ENCODE measurements around the gene PDLIM3. TPM values are rescaled to one million over a fixed set of nuclear protein-coding genes. Genes with fewer than 3 reads are reported as not detected.

The PDLIM3 gene
- total RNA-seq, 1 donor from 2014 or later = 18.4 TPM

GRCh38 chr4:185567381-185568376 is 32.4 kb upstream of the PDLIM3 start:
- Histone ChIP-seq H3K27ac (peak overlapping the region; percentile 84), H3K36me3 (no peaks in the 10 kb centered on the region), H3K4me3 (no peak overlapping the region), H3K9me3 (no peaks in the 10 kb centered on the region), H3K4me1 (peaks cover 20% of the 10 kb centered on the region), H3K27me3 (ENCODE audit: low read depth) (no peaks in the 10 kb centered on the region)
- DNase-seq = no peak
- TF ChIP-seq, protein P1, sequence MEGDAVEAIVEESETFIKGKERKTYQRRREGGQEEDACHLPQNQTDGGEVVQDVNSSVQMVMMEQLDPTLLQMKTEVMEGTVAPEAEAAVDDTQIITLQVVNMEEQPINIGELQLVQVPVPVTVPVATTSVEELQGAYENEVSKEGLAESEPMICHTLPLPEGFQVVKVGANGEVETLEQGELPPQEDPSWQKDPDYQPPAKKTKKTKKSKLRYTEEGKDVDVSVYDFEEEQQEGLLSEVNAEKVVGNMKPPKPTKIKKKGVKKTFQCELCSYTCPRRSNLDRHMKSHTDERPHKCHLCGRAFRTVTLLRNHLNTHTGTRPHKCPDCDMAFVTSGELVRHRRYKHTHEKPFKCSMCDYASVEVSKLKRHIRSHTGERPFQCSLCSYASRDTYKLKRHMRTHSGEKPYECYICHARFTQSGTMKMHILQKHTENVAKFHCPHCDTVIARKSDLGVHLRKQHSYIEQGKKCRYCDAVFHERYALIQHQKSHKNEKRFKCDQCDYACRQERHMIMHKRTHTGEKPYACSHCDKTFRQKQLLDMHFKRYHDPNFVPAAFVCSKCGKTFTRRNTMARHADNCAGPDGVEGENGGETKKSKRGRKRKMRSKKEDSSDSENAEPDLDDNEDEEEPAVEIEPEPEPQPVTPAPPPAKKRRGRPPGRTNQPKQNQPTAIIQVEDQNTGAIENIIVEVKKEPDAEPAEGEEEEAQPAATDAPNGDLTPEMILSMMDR (IDR thresholded peaks at IDR 0.05) = no peak
- ATAC-seq = peak; percentile 73 to 81
- intact Hi-C loops (cut with DNase I) = no loop called here

DNA sequence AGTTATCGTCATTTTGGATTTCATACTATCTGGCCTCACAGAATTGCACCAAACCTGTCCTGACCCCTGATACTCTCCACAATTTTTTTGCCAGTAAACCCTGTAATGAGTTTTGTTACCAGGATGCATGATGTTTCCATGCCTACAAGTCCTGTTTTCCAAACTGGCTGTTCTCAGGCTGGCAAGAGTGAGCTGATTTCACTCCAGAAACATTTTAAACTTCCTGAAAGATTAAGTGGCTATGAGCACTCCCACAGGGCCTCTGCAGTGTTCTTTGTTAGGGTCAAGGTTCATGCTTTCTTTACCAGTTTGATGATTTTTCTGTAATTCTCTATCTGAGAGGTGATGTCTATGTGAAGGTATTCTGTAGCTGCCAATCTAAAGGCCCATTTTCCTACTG is 31.7 kb upstream of the PDLIM3 start:
- TF ChIP-seq, protein P1 (IDR thresholded peaks at IDR 0.05) = no peak
- Histone ChIP-seq H3K4me3 (no peak overlapping the region), H3K9me3 (no peaks in the 10 kb centered on the region), H3K4me1 (peaks cover 20% of the 10 kb centered on the region), H3K27ac (peak overlapping the region; percentile 84), H3K27me3 (ENCODE audit: low read depth) (no peaks in the 10 kb centered on the region), H3K36me3 (no peaks in the 10 kb centered on the region)
- intact Hi-C loops (cut with DNase I) = no loop called here
- DNase-seq (no peak), ATAC-seq (peak; percentile 88 to 93)

- intact Hi-C loops (cut with DNase I) = no loop called here
- H3K4me3 ChIP-seq = no peak overlapping the region
- H3K27me3 ChIP-seq (ENCODE audit: low read depth) = no peaks in the 10 kb centered on the region
- H3K9me3 ChIP-seq = no peaks in the 10 kb centered on the region
- peak overlapping the region; percentile 84 for H3K27ac ChIP-seq
- TF ChIP-seq, protein P1 (IDR thresholded peaks at IDR 0.05) = no peak
- no peaks in the 10 kb centered on the region for H3K36me3 ChIP-seq
- ATAC-seq = peak in 1 of 2 donors; percentile 13
- peaks cover 20% of the 10 kb centered on the region for H3K4me1 ChIP-seq
- no peak for DNase-seq
Measured at GRCh38 chr4:185566425-185566824, 31.1 kb upstream of the PDLIM3 start.

DNA sequence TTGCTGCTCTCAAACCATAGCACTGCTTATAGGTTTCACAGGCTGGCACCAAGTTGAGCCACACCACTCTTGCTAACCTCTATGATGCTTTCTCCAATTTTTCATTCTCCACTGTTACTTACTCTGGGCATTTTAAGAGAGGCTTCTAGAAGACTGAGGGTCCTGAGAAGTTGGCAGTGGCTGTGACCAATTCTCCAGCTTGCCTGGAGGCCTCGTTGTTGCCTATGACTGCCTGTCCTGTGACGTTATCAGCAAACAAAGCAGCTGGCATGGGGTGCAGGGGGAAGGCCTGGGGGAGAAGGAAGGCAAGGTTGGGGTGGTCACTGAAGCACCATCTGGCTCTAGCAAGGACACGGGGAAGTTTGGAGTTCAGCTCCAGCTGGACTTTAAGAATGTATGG is 30.4 kb upstream of the PDLIM3 start:
- no peaks in the 10 kb centered on the region for H3K36me3 ChIP-seq
- intact Hi-C loops (cut with DNase I) = no loop called here
- ATAC-seq (no peak), DNase-seq (no peak)
- no peak overlapping the region for H3K4me3 ChIP-seq
- H3K27ac ChIP-seq = peak overlapping the region; percentile 84
- TF ChIP-seq, protein P1 (IDR thresholded peaks at IDR 0.05) = no peak
- H3K9me3 ChIP-seq = no peaks in the 10 kb centered on the region
- H3K27me3 ChIP-seq (ENCODE audit: low read depth) = no peaks in the 10 kb centered on the region
- peaks cover 20% of the 10 kb centered on the region for H3K4me1 ChIP-seq

DNA sequence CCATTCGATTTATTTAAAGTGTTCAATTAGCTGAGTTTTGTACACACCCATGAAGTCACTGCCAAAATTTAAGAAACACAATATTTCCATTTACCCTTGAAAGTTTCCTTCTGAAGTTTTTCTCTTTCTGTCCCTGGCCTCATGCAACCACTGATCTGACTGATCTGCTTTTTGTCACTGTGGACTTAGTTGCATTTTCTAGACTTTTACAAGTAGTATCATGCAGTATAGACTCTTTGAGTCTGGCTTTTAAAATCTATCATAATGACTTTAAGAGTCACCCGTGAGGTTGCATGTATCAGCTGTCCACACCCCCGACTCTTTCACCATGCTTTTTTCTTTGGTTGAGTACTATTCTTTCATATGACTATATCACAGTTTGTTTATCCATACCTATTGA is 29.0 kb upstream of the PDLIM3 start:
- TF ChIP-seq, protein P1 (IDR thresholded peaks at IDR 0.05) = no peak
- ATAC-seq (no peak), DNase-seq (no peak)
- Histone ChIP-seq H3K9me3 (no peaks in the 10 kb centered on the region), H3K4me1 (peaks cover 20% of the 10 kb centered on the region), H3K27me3 (ENCODE audit: low read depth) (no peaks in the 10 kb centered on the region), H3K27ac (no peak overlapping the region), H3K4me3 (no peak overlapping the region), H3K36me3 (no peaks in the 10 kb centered on the region)
- intact Hi-C loops (cut with DNase I) = no loop called here
